GM18526 (cell line): ENCODE data around the gene ZNF423.

Source experiments
- POLR2A ChIP-seq: IDR thresholded peaks from 3 replicates; pipeline ENCODE4 v1.6.1; 2011; ENCODE audit not compliant: insufficient read length; ENCODE audit errors: extremely low read depth

The ZNF423 gene

DNA sequence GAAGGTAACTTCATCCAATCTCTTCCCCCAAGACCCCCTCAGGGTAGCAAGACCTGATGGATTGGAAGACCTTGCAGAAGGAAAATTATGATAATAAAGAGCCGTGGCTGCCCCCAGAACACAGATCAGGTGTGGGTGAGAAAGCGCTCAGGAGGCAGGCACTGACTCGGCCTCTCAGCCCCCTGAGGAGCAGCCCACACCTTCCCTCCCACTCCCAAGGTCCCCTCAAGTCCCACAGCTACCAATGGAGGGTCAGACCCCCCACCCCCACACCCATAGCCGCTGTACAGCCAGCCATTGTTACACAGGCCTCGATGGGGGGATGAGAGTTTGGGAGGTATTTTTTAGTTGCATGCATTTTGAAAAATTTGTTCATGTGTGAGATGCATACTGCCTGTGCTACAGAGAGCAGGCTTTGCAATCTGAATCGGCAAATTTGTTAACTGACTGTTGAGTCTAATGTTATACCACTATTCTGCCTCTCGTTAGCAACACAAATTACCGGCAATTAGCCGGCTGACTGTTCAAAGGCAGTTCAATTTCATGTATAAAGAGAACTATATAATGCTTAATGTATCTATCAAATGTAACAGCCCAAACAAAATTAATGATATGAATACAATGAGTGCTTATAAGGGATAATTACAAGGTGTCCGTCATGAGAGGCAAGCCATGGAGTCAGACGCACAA, 270.6 kb downstream of the ZNF423 start:
- no peak for TF ChIP-seq POLR2A

DNA sequence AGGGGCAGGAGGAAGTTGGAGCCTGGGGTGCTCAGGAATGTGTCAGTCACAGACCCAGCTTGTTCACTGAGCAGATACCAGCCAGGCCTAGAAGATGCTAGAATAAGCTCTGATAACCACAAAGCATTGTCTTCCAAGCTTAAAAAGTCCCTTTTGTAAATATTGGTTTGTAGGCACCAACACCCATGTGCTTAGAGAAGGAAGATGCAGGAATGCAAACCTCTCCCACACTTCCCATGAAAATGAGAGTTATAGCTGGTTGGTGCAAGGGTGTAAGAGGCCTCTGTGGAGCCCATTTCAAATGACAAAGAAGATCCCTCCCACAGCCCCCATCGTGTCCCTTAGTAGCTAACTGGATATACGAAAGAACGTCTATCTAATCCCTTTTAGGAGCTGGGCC, 272.0 kb downstream of the ZNF423 start:
- no peak for TF ChIP-seq POLR2A

DNA sequence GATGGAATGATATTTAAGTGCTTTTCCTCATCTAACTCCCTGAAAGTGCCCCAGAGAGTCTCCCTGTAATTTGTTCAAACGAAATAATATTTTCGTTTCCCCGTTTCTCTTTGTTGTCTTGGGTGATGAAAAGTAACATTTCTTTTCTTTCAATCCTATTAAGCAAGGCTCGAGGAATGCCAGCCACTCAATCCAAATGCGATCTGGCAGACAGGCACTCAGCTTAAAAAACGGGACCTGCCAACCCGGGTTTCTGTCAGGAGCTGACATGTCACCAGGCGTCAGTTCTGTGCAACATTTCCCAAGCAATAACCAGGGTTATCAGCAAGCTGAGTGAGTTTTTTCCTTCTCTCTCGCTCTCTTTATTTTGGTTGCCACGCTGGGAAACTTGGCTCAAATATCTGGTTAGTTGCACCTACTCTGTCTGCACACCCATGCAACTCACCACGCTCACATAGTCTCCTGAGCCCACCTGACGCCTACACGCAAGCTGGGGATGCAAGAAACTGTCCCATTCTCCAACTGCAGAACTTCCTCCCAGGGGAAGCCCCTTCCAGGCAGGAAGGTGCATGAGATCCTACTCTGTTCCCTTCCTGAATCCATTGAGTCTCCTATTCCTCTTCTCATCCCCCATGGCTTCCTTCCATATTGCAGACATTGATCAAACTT, 274.1 kb downstream of the ZNF423 start:
- TF ChIP-seq POLR2A: no peak

DNA sequence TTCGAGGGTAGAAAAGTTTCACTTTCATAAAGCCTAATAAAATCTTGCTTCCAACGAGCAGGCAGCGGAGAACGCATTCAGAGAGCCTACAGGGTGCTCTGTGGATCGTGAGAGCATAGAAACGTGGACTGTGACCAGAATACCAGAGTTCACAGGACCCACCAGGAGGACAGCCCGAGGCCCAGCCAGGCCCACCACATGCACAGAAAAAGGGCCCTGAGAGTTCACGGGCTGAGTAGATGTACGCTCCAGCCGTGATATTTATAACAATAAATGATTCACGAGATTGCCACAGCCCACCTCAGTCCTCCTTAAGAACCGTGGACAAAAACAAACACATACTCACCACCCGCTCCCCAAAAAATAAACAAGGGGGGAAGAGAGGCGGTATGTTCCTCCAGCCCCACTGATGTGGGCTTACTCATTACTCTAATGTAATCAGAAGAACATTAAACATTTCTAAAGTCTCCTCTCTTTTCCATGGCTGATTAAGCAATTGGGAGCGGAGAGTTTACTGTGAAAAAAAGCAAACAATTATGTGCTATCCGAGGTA, 275.1 kb downstream of the ZNF423 start:
- TF ChIP-seq POLR2A: no peak

DNA sequence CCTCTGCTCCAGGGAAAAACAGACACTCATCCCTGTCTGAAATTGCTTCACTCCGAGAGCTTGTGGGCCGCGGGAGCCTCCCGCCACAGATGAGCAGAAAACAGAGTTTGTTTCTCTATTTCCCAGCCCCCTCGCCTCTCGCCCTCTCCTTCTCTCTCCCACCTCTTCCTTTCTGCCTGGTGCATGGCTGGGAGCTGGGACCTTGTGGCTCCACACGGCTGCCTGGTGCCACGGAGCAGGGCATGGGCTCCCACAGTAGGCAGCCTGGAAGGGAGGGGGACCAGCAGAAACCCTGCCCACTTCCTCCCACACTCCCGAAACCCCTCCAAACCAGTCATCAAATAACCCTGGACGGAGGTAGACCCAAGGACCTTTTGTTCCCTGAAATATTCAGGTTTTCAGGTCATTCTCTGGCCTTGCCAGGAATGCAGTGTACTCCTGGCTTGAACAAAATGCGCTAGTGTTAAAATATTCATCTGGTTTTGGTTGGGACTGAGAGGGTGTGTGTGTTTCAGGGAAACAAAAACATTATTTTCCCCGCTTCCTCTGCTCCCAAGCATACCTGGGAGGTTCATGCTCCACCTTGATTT, 277.4 kb downstream of the ZNF423 start:
- TF ChIP-seq POLR2A: no peak

DNA sequence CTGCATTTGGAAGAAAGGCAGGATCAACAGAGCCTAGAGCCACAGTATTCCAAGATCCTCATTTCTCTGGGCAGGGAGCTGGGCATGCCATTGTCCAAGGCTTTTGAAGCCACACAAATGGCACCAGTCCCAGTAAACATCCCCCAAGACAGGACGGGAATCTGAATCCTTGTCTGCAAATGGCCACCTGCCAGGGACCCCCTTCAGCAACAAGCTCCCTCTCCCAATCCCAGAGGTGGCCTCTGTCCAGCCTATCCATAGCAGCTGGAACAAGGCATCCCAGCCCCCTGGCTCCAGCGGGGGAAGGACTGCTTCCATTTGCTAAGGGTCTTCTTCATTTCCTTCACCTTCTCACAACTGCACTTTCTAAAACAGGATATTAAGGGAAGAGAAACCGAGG, 277.9 kb downstream of the ZNF423 start:
- TF ChIP-seq POLR2A: no peak

DNA sequence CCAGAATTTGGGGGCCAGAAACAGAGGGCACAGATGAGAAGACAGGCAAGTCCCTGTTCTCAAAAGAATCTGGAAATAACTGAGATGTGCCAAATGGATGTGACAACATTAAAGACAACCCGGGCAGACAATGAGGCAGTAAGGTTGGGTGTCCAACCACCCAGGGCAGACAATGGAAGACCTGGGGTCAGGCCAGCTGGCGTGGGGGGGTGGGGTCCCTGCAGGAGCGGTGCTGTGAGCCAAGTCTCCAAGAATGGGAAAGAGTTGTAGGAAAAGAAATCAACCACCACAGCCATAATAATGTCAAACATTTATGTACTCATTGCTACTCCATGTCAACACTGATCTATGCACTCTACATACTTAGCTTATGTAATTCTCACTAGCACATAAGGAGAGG, 279.0 kb downstream of the ZNF423 start:
- no peak for TF ChIP-seq POLR2A

DNA sequence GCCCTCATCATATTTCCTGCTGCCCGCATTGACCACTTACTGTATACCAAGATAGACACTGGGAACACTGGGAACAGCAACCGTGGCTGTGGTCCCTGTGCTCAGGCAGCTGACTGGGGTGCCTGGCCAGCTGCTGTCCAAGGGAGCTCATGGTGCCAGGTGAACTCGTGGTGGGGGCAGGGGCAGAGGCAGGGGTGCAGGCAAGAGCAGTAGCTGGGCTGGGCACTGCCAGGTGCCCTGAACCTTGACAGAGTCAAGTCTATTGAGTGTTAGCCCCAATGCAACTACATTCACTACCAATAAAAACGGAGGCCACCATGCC, 279.8 kb downstream of the ZNF423 start:
- no peak for TF ChIP-seq POLR2A

DNA sequence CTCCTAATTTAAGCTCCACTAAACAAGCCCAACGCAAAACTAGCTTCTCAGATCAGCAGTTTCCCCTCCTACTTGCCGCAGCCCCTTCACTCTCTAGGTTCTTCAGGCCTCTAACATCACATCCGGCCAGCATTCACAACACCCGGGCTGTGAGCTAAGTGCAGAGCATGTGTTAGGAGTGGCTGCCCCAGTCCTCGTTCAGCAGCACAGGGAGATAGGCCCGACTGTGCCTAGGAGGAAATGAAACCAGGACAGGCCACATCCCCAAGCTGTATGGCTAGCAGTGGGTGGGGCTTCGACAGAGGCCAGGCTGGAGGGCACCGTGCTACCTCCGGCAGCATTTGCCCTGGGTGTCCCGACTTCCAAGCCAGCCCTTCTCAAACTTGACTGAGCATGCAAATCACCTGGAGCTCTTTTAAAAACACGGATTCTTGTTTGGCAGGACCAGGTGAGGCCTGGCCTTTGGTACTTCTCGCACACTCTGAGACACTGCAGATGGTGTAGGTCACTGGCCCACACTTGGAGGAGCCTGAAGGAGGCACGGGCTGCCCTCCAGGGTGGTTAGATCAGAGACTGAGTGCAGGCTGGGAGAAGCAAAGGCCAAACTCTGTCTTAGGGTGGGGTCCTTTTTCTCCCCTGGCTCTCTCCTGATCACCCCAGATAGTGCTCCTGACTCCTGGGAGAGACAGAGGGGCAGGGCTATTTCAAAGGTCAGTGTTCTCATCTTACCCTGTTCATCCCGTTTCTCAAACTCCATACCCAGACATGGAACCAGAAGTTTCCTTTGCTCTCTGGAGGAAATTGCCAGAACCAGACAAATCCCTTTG, 280.4 kb downstream of the ZNF423 start:
- no peak for TF ChIP-seq POLR2A

DNA sequence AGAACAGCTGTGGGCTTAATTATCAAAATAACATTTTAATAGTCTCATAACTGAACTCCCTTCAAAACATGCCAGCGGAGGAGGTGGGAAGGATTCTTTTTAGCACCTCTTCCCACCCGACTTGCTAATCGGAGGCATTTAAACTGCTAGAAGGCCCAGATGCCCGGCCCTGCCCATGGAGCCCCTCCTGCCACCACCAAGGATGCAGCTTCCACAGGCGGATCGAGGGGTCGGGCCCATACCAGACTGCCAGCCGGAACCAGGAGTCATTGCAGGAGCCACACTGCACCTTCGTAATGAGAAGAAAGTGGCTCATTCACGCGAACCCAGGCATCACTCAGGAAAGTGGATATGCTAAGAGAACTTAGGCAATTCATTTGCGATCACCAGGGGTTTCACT, 281.1 kb downstream of the ZNF423 start:
- TF ChIP-seq POLR2A: no peak

DNA sequence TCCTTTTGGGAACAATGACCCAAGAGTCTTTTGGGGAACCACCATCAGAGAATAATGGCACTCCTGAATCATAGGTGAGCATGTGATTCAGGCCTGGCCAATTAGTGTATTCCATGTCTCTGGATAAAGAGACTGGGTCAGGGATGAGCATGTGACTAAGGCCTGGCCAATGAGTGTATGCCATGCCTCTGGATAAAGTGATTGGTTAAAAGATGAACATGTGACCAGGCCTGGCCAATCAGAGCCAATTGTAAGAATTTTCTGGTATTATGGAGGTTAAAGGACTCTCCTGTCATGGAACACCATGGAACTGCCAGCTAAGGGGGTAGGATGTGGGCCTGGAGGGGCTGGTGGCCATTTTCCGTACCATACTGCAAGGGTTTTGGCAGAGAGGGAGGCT, 288.0 kb downstream of the ZNF423 start:
- TF ChIP-seq POLR2A: no peak

DNA sequence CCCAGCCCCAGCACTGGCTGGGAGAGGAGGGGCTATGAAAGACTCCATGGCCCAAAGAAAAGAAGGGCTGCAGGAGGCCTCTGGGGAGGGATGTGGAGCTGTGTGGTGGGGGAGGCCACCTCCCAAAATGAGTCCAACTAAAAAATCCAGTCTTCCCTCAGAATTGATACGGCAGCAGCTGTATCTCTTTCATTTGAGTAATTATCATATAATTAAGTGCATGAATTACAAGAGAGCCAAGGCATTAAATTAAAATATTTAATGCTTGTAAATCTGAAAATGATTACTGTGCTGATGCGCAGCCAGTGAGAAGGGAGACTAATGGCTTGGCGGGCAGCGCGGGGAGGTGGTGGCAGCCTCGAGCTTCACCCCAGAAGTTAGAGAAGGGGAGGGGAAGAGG, 289.5 kb downstream of the ZNF423 start:
- TF ChIP-seq POLR2A: no peak

DNA sequence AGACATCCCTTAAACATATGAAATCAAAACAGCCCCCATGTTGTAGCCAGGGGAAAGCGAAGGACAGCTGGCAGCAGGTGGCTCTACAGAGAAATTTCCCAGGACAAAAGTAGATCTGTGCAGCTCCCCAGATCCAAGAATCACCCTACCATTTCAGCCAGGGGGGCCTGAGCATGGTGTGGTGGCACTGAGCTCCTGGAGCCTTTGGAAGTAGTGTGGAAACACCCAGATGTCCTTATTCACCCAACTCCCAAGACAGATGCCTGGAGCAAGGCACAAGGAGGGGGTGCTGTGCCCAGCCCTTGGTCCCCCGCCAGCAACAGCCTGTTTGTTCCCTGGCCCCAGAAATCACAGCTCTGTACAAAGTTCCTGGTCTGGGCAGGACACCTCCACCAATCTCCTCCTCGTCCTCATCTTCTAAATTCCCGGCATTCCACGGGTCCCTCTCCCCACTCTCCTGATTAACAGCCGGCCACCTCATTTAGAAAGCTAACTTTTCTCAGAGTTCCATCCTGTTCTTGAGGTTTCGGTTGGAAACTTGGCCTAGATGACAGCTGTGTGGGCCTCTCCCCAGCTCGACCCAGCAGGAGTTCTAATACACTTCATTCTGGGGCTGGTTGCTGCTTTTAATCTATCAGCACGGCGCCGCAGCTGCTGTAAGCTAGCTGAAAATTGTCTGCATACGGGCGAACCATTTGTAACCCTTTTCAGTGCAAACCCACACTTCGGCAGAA, 291.2 kb downstream of the ZNF423 start:
- TF ChIP-seq POLR2A: no peak

DNA sequence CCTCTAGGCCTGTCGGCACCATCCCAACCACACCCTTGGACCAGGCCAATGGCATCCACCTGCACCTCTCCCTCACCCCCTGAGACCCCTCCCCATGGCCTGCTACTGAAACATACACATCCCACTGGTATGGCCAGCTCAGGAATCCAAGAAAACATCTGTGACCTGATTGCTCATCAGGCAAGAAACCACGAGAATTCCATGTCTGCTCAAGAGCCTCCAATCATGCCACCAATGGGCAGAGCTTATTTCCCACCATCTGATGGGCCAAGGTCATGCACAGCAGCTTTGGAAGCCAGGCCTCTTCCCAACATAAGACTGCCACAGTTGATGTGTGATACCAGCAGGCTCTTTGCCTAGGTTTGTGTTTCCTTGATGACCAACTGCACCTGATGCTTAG, 292.2 kb downstream of the ZNF423 start:
- no peak for TF ChIP-seq POLR2A

DNA sequence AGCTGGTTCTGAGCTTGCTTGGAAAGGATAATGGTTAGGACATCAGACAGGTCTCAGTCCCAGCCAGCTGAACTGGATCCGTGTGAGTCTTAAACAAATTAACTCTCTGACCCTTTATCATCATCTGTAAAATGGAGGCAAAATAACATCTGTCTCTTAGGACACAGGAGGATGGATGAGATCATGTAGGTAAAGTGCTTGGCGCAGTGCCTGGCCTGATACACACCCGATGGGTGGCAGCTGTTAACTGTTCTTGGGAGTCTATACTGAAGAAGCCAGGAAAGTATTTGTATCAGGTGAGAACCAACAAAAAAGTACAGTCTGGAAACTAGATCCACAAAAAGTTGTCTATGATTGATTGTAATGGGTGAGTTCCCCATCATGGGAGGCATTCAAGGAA, 293.7 kb downstream of the ZNF423 start:
- TF ChIP-seq POLR2A: no peak
